ENCODE results near the gene BEST1.

GRCh38 chr11:62001450-62002191, 51.5 kb downstream of the BEST1 start:
- no peak for TF ChIP-seq ZBTB7A (IDR thresholded peaks at IDR 0.05; ENCODE audit: low read depth)
- TF ChIP-seq NFIC (IDR thresholded peaks at IDR 0.05) = no peak
- TF ChIP-seq EP300 (IDR thresholded peaks at IDR 0.05; ENCODE audit: borderline replicate concordance) = no peak
- TF ChIP-seq CEBPB (IDR thresholded peaks at IDR 0.05) = no peak
- no peak for TF ChIP-seq REST (IDR thresholded peaks at IDR 0.05; ENCODE audit: low read depth)
- TF ChIP-seq CREB1 (IDR thresholded peaks at IDR 0.05; ENCODE audit: low read depth) = no peak
- TF ChIP-seq, protein P1, sequence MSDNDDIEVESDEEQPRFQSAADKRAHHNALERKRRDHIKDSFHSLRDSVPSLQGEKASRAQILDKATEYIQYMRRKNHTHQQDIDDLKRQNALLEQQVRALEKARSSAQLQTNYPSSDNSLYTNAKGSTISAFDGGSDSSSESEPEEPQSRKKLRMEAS (IDR thresholded peaks at IDR 0.05) = no peak
- TF ChIP-seq, protein P2, sequence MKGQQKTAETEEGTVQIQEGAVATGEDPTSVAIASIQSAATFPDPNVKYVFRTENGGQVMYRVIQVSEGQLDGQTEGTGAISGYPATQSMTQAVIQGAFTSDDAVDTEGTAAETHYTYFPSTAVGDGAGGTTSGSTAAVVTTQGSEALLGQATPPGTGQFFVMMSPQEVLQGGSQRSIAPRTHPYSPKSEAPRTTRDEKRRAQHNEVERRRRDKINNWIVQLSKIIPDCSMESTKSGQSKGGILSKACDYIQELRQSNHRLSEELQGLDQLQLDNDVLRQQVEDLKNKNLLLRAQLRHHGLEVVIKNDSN (IDR thresholded peaks at IDR 0.05) = no peak
- no peak for TF ChIP-seq TEAD4 (IDR thresholded peaks at IDR 0.05)
- no peak for TF ChIP-seq YY1 (IDR thresholded peaks at IDR 0.05; ENCODE audit: low read depth)
- TF ChIP-seq TAF1 (IDR thresholded peaks at IDR 0.05; ENCODE audit: low read depth) = no peak
- no peak for TF ChIP-seq RAD21 (IDR thresholded peaks at IDR 0.05; ENCODE audit: low read depth)
- TF ChIP-seq TCF12 (IDR thresholded peaks at IDR 0.05; ENCODE audit: low read depth) = no peak
